GM19452 (cell line): ENCODE data around the gene ACADVL.
"Not testable (repeated sequence)": the region's sequence is repeated elsewhere in the genome, so short reads cannot be mapped to it uniquely, and the experiment has no call there.

ENCODE experiments used
- ATAC-seq: cut with Tn5 transposase; IDR thresholded peaks from one replicate; pipeline ENCODE4 v1.9.1; 2021; ENCODE audit not compliant: unreplicated experiment

The ACADVL gene

GRCh38 chr17:7219812-7220592, at the start of gene ACADVL, which contains the start of gene DLG4:
TSS of gene ACADVL (plus strand) at chr17:7219938. CDS start at chr17:7219985, 47 bp downstream.
TSS of gene DLG4 (minus strand) at chr17:7219836.
- ATAC-seq: peak; percentile 69

GRCh38 chr17:7172522-7173191, 47.1 kb upstream of the ACADVL start:
- not testable (repeated sequence) for ATAC-seq

- ATAC-seq: no peak
These were observed 45.8 kb upstream of the ACADVL start for GRCh38 chr17:7173687-7174602.

- no peak for ATAC-seq
These were observed 45.0 kb upstream of the ACADVL start for GRCh38 chr17:7174603-7175326.

- no peak for ATAC-seq
These were observed 44.4 kb upstream of the ACADVL start for GRCh38 chr17:7175330-7175733.

GRCh38 chr17:7176107-7176840, 43.5 kb upstream of the ACADVL start:
- no peak for ATAC-seq

- ATAC-seq: no peak
These were observed 42.9 kb upstream of the ACADVL start for GRCh38 chr17:7176841-7177190.

- no peak for ATAC-seq
These were observed 42.4 kb upstream of the ACADVL start for GRCh38 chr17:7177191-7177953.

- ATAC-seq: no peak
These were observed 41.7 kb upstream of the ACADVL start for GRCh38 chr17:7177954-7178477.

GRCh38 chr17:7178973-7179316, 40.8 kb upstream of the ACADVL start:
- no peak for ATAC-seq

- no peak for ATAC-seq
These were observed 40.2 kb upstream of the ACADVL start, which contains the start of gene ASGR1 for GRCh38 chr17:7179317-7180254. TSS of gene ASGR1 (minus strand) at chr17:7179370. CDS start at chr17:7178563, 807 bp downstream.

- not testable (repeated sequence) for ATAC-seq
These were observed 37.6 kb upstream of the ACADVL start for GRCh38 chr17:7182101-7182500.

GRCh38 chr17:7183433-7184090, 36.2 kb upstream of the ACADVL start:
- ATAC-seq: no peak

- no peak for ATAC-seq
These were observed 35.6 kb upstream of the ACADVL start for GRCh38 chr17:7184091-7184488.

GRCh38 chr17:7184647-7185046, 35.1 kb upstream of the ACADVL start:
- no peak for ATAC-seq

- no peak for ATAC-seq
These were observed 33.5 kb upstream of the ACADVL start for GRCh38 chr17:7186241-7186640.

- ATAC-seq: no peak
These were observed 29.3 kb upstream of the ACADVL start for GRCh38 chr17:7190276-7190917.
